CD4-positive, alpha-beta T cell (primary cell): ENCODE measurements around the gene IPCEF1. TPM values are rescaled to one million over a fixed set of nuclear protein-coding genes. Genes with fewer than 3 reads are reported as not detected.

ENCODE experiments used
- ATAC-seq: fragments of 200-7000 bp; cut with Tn5 transposase; one replicate; pipeline ENCODE4 v1.10.0; 2022; ENCODE audit warnings: mild to moderate bottlenecking; ENCODE audit not compliant: poor library complexity
- CTCF ChIA-PET: fragments of 350-600 bp; sonication (Branson Sonifier 250); formaldehyde crosslinking; loops from one replicate; lab custom pipeline; 2021; ENCODE audit warnings: antibody characterized with exemption, inconsistent platforms; lab: Charles Lee
- POLR2A ChIA-PET: fragments of 350-600 bp; sonication (Branson Sonifier 250); formaldehyde crosslinking; loops from one replicate; lab custom pipeline; 2021; ENCODE audit warnings: antibody characterized with exemption, inconsistent platforms; lab: Charles Lee
- DNase-seq, 14 experiments: peaks; one replicate each; pipeline ENCODE4 v3.0.0-alpha.2; 2013 to 2020; ENCODE audit warnings: mixed read lengths in 2 of 14
- H3K27ac ChIP-seq, 2 donors: one replicate each; pipeline versions ENCODE4 v1.5.1 to v1.7.0; 2013; ENCODE audit warnings: low read length in 2 of 2, low read depth in 1 of 2, mild to moderate bottlenecking in 1 of 2
- H3K27me3 ChIP-seq, 2 experiments: 1 replicate in 1 of 2; 2 replicates in 1 of 2; pipeline versions ENCODE4 v1.6.1 to v1.7.0; 2013; ENCODE audit warnings: low read length in 2 of 2, control low read depth in 1 of 2, mild to moderate bottlenecking in 1 of 2, moderate library complexity in 1 of 2; ENCODE audit not compliant: insufficient read depth in 2 of 2, control insufficient read depth in 1 of 2
- H3K36me3 ChIP-seq: one replicate; pipeline ENCODE4 v1.6.1; 2013; ENCODE audit warnings: low read length, control low read depth; ENCODE audit not compliant: insufficient read depth
- H3K4me1 ChIP-seq: one replicate; pipeline ENCODE4 v1.6.1; 2013; ENCODE audit warnings: low read length, control low read depth; ENCODE audit not compliant: insufficient read depth
- H3K4me3 ChIP-seq: one replicate; pipeline ENCODE4 v1.5.1; 2013; ENCODE audit warnings: mild to moderate bottlenecking, low read length, moderate library complexity
- H3K9me3 ChIP-seq, 2 experiments: 1 replicate in 1 of 2; 2 replicates in 1 of 2; pipeline versions ENCODE4 v1.6.1 to v1.7.0; 2013; ENCODE audit warnings: low read length in 2 of 2, mild to moderate bottlenecking in 2 of 2, control low read depth in 1 of 2, moderate library complexity in 1 of 2; ENCODE audit not compliant: control insufficient read depth in 1 of 2, insufficient read depth in 1 of 2
- H3K27ac Mint-ChIP-seq: one replicate; pipeline ENCODE4 v1.8.0; 2020; ENCODE audit warnings: mixed read lengths
- H3K27me3 Mint-ChIP-seq: one replicate; pipeline ENCODE4 v1.8.0; 2021; ENCODE audit warnings: mixed read lengths
- H3K36me3 Mint-ChIP-seq: one replicate; pipeline ENCODE4 v1.8.0; 2021; ENCODE audit warnings: low read depth, mixed read lengths
- H3K4me1 Mint-ChIP-seq: one replicate; pipeline ENCODE4 v1.8.0; 2021; ENCODE audit warnings: low read depth, mixed read lengths
- H3K4me3 Mint-ChIP-seq: one replicate; pipeline ENCODE4 v1.8.0; 2020; ENCODE audit warnings: mild to moderate bottlenecking, mixed read lengths
- H3K9me3 Mint-ChIP-seq: one replicate; pipeline ENCODE4 v1.8.0; 2020; ENCODE audit warnings: mixed read lengths
- CTCF ChIP-seq: fragments of 200-600 bp; IDR thresholded peaks from one replicate; pipeline ENCODE4 v1.8.0; 2022; ENCODE audit warnings: antibody characterized with exemption, mild to moderate bottlenecking
- intact Hi-C, 2 experiments: fragments of 100-400 bp; cut with DNase I in 1 of 2; cut with micrococcal nuclease in 1 of 2; formaldehyde crosslinking; loops; one replicate each; pipeline versions ENCODE4 v1.15.1 to v1.9.0; 2023 to 2025; cut with DNase I, micrococcal nuclease
- total RNA-seq, 174 experiments: library from RNA in 2 of 174; stranded (reverse) in 2 of 174; gene quantifications; one replicate each; pipeline ENCODE4 v1.2.3 and lab custom pipeline; 2021 to 2026

The IPCEF1 gene
- total RNA-seq, 2 experiments from 2014 or later, result 92.4 to 96.8 TPM

- DNase-seq (no peak), ATAC-seq (no peak)
- Histone ChIP-seq H3K9me3 (peaks cover 3 to 6% of the 10 kb centered on the region in 2 experiments), H3K27me3 (no peaks in the 10 kb centered on the region), H3K36me3 (no peaks in the 10 kb centered on the region), H3K27ac (no peak overlapping the region), H3K4me1 (no peaks in the 10 kb centered on the region), H3K4me3 (no peak overlapping the region)
- ChIA-PET CTCF (no interaction called here), POLR2A (no interaction called here)
- H3K27me3 Mint-ChIP-seq, result no peaks in the 10 kb centered on the region
- no peaks in the 10 kb centered on the region for H3K36me3 Mint-ChIP-seq
- intact Hi-C loops, result no loop called here
- no peak overlapping the region for H3K4me3 Mint-ChIP-seq
- TF ChIP-seq CTCF, result no peak
- no peaks in the 10 kb centered on the region for H3K4me1 Mint-ChIP-seq
- H3K27ac Mint-ChIP-seq, result no peak overlapping the region
- peaks cover 3% of the 10 kb centered on the region for H3K9me3 Mint-ChIP-seq
Observed at GRCh38 chr6:154379585-154379984, 23.0 kb upstream of the IPCEF1 start.

GRCh38 chr6:154378518-154378917 is 21.9 kb upstream of the IPCEF1 start:
- CTCF ChIA-PET, result no interaction called here
- H3K9me3 Mint-ChIP-seq, result peaks cover 3% of the 10 kb centered on the region
- H3K4me3 Mint-ChIP-seq, result no peak overlapping the region
- Histone ChIP-seq H3K36me3 (no peaks in the 10 kb centered on the region), H3K27me3 (no peaks in the 10 kb centered on the region), H3K27ac (no peak overlapping the region), H3K9me3 (peaks cover 3% of the 10 kb centered on the region in 2 experiments), H3K4me3 (no peak overlapping the region), H3K4me1 (no peaks in the 10 kb centered on the region)
- no peaks in the 10 kb centered on the region for H3K27me3 Mint-ChIP-seq
- intact Hi-C loops, result no loop called here
- no peaks in the 10 kb centered on the region for H3K4me1 Mint-ChIP-seq
- POLR2A ChIA-PET, result no interaction called here
- H3K27ac Mint-ChIP-seq, result no peak overlapping the region
- TF ChIP-seq CTCF, result no peak
- ATAC-seq, result no peak
- no peaks in the 10 kb centered on the region for H3K36me3 Mint-ChIP-seq
- DNase-seq, result no peak

GRCh38 chr6:154377726-154378125 is 21.1 kb upstream of the IPCEF1 start:
- POLR2A ChIA-PET, result no interaction called here

More at GRCh38 chr6:154377726-154378125, 21.1 kb upstream of the IPCEF1 start:
- Histone ChIP-seq H3K4me3 (no peak overlapping the region), H3K27me3 (no peaks in the 10 kb centered on the region), H3K4me1 (no peaks in the 10 kb centered on the region), H3K27ac (no peak overlapping the region), H3K9me3 (no peaks in the 10 kb centered on the region), H3K36me3 (no peaks in the 10 kb centered on the region)
- no peak for DNase-seq
- intact Hi-C loops, result no loop called here
- no peaks in the 10 kb centered on the region for H3K36me3 Mint-ChIP-seq
- no peaks in the 10 kb centered on the region for H3K4me1 Mint-ChIP-seq
- ATAC-seq, result no peak
- H3K4me3 Mint-ChIP-seq, result no peak overlapping the region
- H3K9me3 Mint-ChIP-seq, result no peaks in the 10 kb centered on the region
- TF ChIP-seq CTCF, result no peak
- H3K27me3 Mint-ChIP-seq, result no peaks in the 10 kb centered on the region
- CTCF ChIA-PET, result no interaction called here
- no peak overlapping the region for H3K27ac Mint-ChIP-seq
